HG03442 (cell line): ENCODE results near the gene TFB1M.

Experiments
- ATAC-seq: cut with Tn5 transposase; IDR thresholded peaks from one replicate; pipeline ENCODE4 v1.9.1; 2021; ENCODE audit warnings: mild to moderate bottlenecking, moderate library complexity; ENCODE audit not compliant: unreplicated experiment

TFB1M gene

GRCh38 chr6:155306958-155307357 is 7.3 kb downstream of the TFB1M start:
- no peak for ATAC-seq

- no peak for ATAC-seq
Observed at GRCh38 chr6:155303361-155303870, 10.9 kb downstream of the TFB1M start.

GRCh38 chr6:155301867-155302266 is 12.4 kb downstream of the TFB1M start:
- no peak for ATAC-seq

- no peak for ATAC-seq
Observed at GRCh38 chr6:155297669-155298068, 16.6 kb downstream of the TFB1M start.

- ATAC-seq: no peak
Observed at GRCh38 chr6:155292711-155293110, 21.6 kb downstream of the TFB1M start.

GRCh38 chr6:155291291-155291690 is 23.0 kb downstream of the TFB1M start:
- ATAC-seq: no peak

GRCh38 chr6:155290491-155290890 is 23.8 kb downstream of the TFB1M start:
- ATAC-seq: no peak

- no peak for ATAC-seq
Observed at GRCh38 chr6:155287762-155288161, 26.5 kb downstream of the TFB1M start.

- no peak for ATAC-seq
Observed at GRCh38 chr6:155284775-155285174, 29.5 kb downstream of the TFB1M start.

- no peak for ATAC-seq
Observed at GRCh38 chr6:155278319-155279049, 35.8 kb downstream of the TFB1M start.

GRCh38 chr6:155276638-155277037 is 37.6 kb downstream of the TFB1M start:
- no peak for ATAC-seq

- no peak for ATAC-seq
Observed at GRCh38 chr6:155275808-155276480, 38.3 kb downstream of the TFB1M start.

GRCh38 chr6:155274533-155274932 is 39.8 kb downstream of the TFB1M start:
- no peak for ATAC-seq

GRCh38 chr6:155274106-155274505 is 40.2 kb downstream of the TFB1M start:
- no peak for ATAC-seq

GRCh38 chr6:155273431-155273830 is 40.9 kb downstream of the TFB1M start:
- ATAC-seq: no peak

- no peak for ATAC-seq
Observed at GRCh38 chr6:155272353-155273232, 41.7 kb downstream of the TFB1M start.

GRCh38 chr6:155271145-155271544 is 43.1 kb downstream of the TFB1M start:
- no peak for ATAC-seq

GRCh38 chr6:155270561-155271091 is 43.7 kb downstream of the TFB1M start:
- no peak for ATAC-seq

GRCh38 chr6:155269765-155270164 is 44.5 kb downstream of the TFB1M start:
- no peak for ATAC-seq

GRCh38 chr6:155268088-155268867 is 46.0 kb downstream of the TFB1M start:
- peak; percentile 54 for ATAC-seq
